HFFc6 (cell line): Measurements from ENCODE around the gene C1orf226. TPM values are rescaled to one million over a fixed set of nuclear protein-coding genes. Genes with fewer than 3 reads are reported as not detected.

Experiments
- DNase-seq: peaks from one replicate; pipeline ENCODE4 v3.0.0-alpha.2; 2018
- H3K27ac Mint-ChIP-seq: 2 replicates; pipeline ENCODE4 v1.8.0; 2020; ENCODE audit warnings: mild to moderate bottlenecking, mixed read lengths
- H3K27me3 Mint-ChIP-seq: 2 replicates; pipeline ENCODE4 v1.8.0; 2021; ENCODE audit warnings: mild to moderate bottlenecking, moderate library complexity, mixed read lengths; ENCODE audit not compliant: insufficient read depth
- H3K36me3 Mint-ChIP-seq: 2 replicates; pipeline ENCODE4 v1.8.0; 2021; ENCODE audit warnings: low read depth, mixed read lengths
- H3K4me1 Mint-ChIP-seq: 2 replicates; pipeline ENCODE4 v1.8.0; 2020; ENCODE audit warnings: low read depth, mixed read lengths
- H3K4me3 Mint-ChIP-seq: 2 replicates; pipeline ENCODE4 v1.8.0; 2020; ENCODE audit warnings: mild to moderate bottlenecking, moderate library complexity, mixed read lengths
- H3K9me3 Mint-ChIP-seq: 2 replicates; pipeline ENCODE4 v1.8.0; 2020; ENCODE audit warnings: mild to moderate bottlenecking, mixed read lengths
- total RNA-seq, 6 experiments: library from RNA; stranded (reverse); fragmentation: NEBNext Ultra II Directional; extraction: Animal tissue kit (Norgen Biotek cat#: 25700); gene quantifications; 2 replicates in 1 of 6; 3 replicates in 5 of 6; pipeline ENCODE4 v1.2.3, GENCODE V29; 2021
- TF ChIP-seq, protein P1 (sequence below): fragments of 200-600 bp; sonication (generic); IDR thresholded peaks from 2 replicates; pipeline ENCODE4 v1.5.0; 2021; ENCODE audit warnings: antibody characterized with exemption, mild to moderate bottlenecking

C1orf226 gene
- total RNA-seq, 6 experiments from 2014 or later: 0.09 to 0.43 (median 0.20) TPM

DNA sequence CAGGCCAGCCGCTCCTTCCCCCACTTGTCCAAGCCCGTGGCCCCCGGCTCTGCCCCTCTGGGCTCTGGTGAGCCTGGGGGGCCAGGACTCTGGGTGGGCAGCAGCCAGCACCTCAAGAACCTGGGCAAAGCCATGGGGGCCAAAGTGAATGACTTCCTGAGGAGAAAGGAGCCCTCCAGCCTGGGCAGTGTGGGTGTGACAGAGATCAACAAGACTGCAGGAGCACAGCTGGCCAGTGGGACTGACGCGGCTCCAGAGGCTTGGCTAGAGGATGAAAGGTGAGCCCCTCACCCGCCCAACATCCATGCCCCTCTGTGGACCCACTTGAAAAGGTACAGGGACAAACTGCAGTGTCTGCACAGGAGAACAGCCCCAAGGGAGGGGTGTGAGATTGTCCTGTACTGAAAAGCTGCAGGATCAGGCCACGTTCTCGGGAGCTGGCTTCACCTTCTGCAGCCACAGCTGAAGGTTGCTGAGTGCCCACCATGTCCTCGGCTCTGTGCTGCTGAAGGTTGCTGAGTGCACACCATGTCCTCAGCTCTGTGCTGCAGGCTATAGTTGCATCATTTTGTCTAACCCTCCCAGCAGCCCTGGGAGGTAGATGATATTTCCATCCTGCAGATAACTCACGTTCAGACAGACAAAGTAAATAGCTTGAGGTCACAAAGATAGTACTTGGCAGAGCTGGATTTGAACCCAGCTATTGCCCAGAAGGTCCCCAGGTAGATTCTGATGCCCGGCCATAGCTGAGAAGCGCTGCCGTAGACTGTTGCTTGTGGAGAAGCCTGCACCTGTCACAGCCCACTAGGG is 618 bp downstream of the C1orf226 start:
- Mint-ChIP-seq H3K27ac (no peak overlapping the region), H3K27me3 (peaks cover 34% of the 10 kb centered on the region), H3K36me3 (no peaks in the 10 kb centered on the region), H3K4me1 (no peaks in the 10 kb centered on the region), H3K4me3 (no peak overlapping the region), H3K9me3 (no peaks in the 10 kb centered on the region)
- TF ChIP-seq, protein P1, sequence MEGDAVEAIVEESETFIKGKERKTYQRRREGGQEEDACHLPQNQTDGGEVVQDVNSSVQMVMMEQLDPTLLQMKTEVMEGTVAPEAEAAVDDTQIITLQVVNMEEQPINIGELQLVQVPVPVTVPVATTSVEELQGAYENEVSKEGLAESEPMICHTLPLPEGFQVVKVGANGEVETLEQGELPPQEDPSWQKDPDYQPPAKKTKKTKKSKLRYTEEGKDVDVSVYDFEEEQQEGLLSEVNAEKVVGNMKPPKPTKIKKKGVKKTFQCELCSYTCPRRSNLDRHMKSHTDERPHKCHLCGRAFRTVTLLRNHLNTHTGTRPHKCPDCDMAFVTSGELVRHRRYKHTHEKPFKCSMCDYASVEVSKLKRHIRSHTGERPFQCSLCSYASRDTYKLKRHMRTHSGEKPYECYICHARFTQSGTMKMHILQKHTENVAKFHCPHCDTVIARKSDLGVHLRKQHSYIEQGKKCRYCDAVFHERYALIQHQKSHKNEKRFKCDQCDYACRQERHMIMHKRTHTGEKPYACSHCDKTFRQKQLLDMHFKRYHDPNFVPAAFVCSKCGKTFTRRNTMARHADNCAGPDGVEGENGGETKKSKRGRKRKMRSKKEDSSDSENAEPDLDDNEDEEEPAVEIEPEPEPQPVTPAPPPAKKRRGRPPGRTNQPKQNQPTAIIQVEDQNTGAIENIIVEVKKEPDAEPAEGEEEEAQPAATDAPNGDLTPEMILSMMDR: no peak
- DNase-seq: no peak

DNA sequence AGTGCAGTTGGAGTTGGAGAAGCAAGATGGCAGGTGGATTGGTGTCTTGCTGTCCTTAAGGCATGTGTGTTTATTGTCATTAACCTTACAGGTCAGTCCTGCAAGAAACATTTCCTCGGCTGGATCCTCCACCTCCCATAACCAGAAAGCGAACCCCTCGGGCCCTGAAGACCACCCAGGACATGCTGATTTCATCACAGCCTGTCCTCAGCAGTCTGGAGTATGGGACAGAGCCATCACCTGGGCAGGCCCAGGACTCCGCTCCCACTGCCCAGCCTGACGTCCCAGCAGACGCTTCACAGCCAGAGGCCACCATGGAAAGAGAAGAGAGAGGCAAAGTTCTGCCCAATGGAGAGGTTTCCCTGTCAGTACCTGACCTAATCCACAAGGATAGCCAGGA is 1.6 kb downstream of the C1orf226 start:
- Mint-ChIP-seq H3K4me3 (no peak overlapping the region), H3K4me1 (no peaks in the 10 kb centered on the region), H3K27me3 (peaks cover 31% of the 10 kb centered on the region), H3K27ac (no peak overlapping the region), H3K36me3 (no peaks in the 10 kb centered on the region), H3K9me3 (no peaks in the 10 kb centered on the region)
- TF ChIP-seq, protein P1: no peak
- no peak for DNase-seq

DNA sequence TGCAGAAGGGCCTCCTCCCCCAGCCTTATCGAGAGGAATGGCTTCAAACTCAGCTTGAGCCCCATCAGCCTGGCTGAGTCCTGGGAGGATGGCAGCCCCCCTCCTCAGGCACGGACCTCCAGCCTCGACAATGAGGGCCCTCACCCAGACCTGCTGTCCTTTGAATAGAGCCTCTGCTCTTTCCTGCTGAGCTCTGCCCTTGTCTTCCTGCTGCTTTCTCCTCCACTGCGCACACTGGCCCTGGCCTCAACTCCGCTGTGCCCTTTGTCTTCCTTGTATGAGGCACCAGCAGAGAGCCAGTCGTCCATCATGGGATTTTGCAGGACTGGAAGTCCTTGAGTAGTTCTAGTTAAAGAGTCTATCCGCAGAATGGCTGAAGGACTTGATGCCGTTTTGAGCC is 2.0 kb downstream of the C1orf226 start:
- no peaks in the 10 kb centered on the region for H3K36me3 Mint-ChIP-seq
- no peak overlapping the region for H3K27ac Mint-ChIP-seq
- TF ChIP-seq, protein P1: no peak
- H3K27me3 Mint-ChIP-seq: peaks cover 32% of the 10 kb centered on the region
- DNase-seq: no peak
- H3K4me3 Mint-ChIP-seq: no peak overlapping the region
- no peaks in the 10 kb centered on the region for H3K9me3 Mint-ChIP-seq
- peaks cover under 1% of the 10 kb centered on the region; the same call in 1 of the 2 replicates for H3K4me1 Mint-ChIP-seq

DNA sequence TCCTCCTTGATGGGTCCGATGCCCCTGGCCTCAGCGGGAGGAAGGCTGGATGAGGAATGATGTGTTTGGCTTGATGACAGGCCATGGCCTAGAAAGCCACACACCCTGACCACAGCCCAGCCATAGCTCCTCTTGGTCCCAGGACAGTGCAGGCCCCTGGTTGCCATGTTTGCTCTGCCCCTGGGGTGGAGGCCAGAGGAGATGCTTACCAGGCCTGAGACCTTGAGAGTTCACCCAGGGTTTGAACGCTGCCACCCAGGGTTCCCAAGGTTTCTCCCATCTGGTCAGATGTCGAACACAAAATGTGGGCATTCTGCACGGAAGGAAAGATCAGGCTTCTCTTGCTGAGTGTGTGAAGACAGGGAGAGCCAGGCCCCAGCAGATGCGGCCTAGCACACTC is 2.6 kb downstream of the C1orf226 start:
- H3K27me3 Mint-ChIP-seq: peaks cover 38% of the 10 kb centered on the region
- DNase-seq: no peak
- H3K36me3 Mint-ChIP-seq: no peaks in the 10 kb centered on the region
- peaks cover 6% of the 10 kb centered on the region for H3K4me1 Mint-ChIP-seq
- H3K9me3 Mint-ChIP-seq: no peaks in the 10 kb centered on the region
- H3K4me3 Mint-ChIP-seq: no peak overlapping the region
- H3K27ac Mint-ChIP-seq: no peak overlapping the region
- TF ChIP-seq, protein P1: no peak

DNA sequence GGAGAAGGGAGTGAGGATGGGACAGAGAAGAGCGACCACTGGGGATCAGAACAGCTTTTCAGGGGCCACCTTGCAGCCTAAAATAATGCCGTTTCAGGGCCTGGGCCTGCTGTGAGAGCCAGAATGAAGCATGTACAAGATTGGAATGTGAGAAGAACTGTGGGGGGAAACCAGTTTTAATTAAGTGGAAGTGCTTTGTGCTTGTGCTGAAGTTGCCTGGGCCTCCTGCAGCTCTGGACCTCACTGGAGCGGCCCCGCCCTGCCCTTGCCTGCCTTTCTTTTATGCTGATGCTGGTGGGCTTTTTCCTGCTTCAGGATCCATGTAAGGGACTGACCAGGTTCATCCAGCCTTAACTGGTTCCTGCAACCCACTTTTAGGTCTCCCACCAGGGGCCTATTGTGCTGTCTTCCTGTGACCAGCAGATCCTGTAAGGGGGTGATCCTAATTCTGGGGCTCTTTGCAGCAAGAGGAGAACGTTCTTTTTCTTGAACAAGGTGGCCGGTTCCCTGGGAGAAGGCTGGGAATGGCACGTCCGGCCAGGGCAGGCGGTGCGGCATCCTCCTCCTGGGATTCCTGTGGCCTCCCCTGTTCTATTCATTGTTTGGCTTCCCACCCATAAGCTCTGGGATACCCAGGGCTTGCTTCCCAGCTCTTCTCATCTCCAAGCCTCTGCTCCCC is 3.2 kb downstream of the C1orf226 start:
- TF ChIP-seq, protein P1: no peak
- Mint-ChIP-seq H3K4me3 (no peak overlapping the region), H3K27ac (no peak overlapping the region), H3K4me1 (peaks cover 12% of the 10 kb centered on the region), H3K36me3 (no peaks in the 10 kb centered on the region), H3K27me3 (peaks cover 43% of the 10 kb centered on the region), H3K9me3 (no peaks in the 10 kb centered on the region)
- no peak for DNase-seq
